IMR-90 (cell line): ENCODE measurements around the gene HTATSF1. TPM values are rescaled to one million over a fixed set of nuclear protein-coding genes. Genes with fewer than 3 reads are reported as not detected.

Source experiments
- ATAC-seq: fragments of 200-7000 bp; cut with Tn5 transposase; 2 replicates; pipeline ENCODE4 v1.9.1; 2020; ENCODE audit warnings: low read depth, mild to moderate bottlenecking, moderate library complexity
- BruUV-seq: library from RNA; stranded (reverse); fragments of 400-500 nt; replicated peaks from 2 replicates; lab custom pipeline; 2021; lab: Mats Ljungman, UMichigan
- CTCF ChIA-PET: fragments of 300-600 bp; formaldehyde crosslinking; extraction: SDS; loops from one replicate; lab custom pipeline; 2021; ENCODE audit warnings: antibody characterized with exemption; lab: Yijun Ruan, JAX
- POLR2A ChIA-PET: fragments of 300-600 bp; sonication (Branson Sonifier 250); formaldehyde crosslinking; loops from one replicate; lab custom pipeline; 2022; ENCODE audit warnings: antibody characterized with exemption; ENCODE audit not compliant: unreplicated experiment; lab: Charles Lee
- DNase-seq: peaks from one replicate; pipeline ENCODE4 v3.0.0; 2013
- H2AFZ ChIP-seq: replicated peaks from 2 replicates; pipeline ENCODE3; 2013; ENCODE audit warnings: low read length, mild to moderate bottlenecking; ENCODE audit not compliant: poor library complexity
- H2AK5ac ChIP-seq: 2 replicates; pipeline ENCODE4 v1.6.1; 2013; ENCODE audit warnings: low read depth, low read length, inconsistent platforms
- H2AK9ac ChIP-seq: replicated peaks from 2 replicates; pipeline ENCODE3; 2013; ENCODE audit warnings: mild to moderate bottlenecking, low read depth, low read length, moderate library complexity; ENCODE audit not compliant: poor library complexity
- H2BK120ac ChIP-seq: 2 replicates; pipeline ENCODE4 v1.6.1; 2013; ENCODE audit warnings: low read depth, low read length, inconsistent platforms
- H2BK15ac ChIP-seq: 3 replicates; pipeline ENCODE4 v1.6.1; 2013; ENCODE audit warnings: low read depth, low read length, inconsistent platforms
- H2BK20ac ChIP-seq: 2 replicates; pipeline ENCODE4 v1.6.1; 2013; ENCODE audit warnings: low read depth, mild to moderate bottlenecking, inconsistent platforms, low read length, moderate library complexity
- H2BK5ac ChIP-seq: 2 replicates; pipeline ENCODE4 v1.6.1; 2013; ENCODE audit warnings: mild to moderate bottlenecking, low read depth, low read length, inconsistent platforms; ENCODE audit not compliant: poor library complexity, severe bottlenecking
- H3K14ac ChIP-seq: replicated peaks from 2 replicates; pipeline ENCODE4 v1.6.1; 2013; ENCODE audit warnings: low read depth, low read length, inconsistent platforms
- H3K18ac ChIP-seq: 2 replicates; pipeline ENCODE4 v1.6.1; 2013; ENCODE audit warnings: low read depth, low read length, control low read depth
- H3K23ac ChIP-seq: 2 replicates; pipeline ENCODE4 v1.6.1; 2013; ENCODE audit warnings: low read depth, low read length, inconsistent platforms
- H3K27ac ChIP-seq: 2 replicates; pipeline ENCODE4 v1.5.1; 2013; ENCODE audit warnings: mild to moderate bottlenecking, control low read depth, low read length; ENCODE audit not compliant: insufficient read depth
- H3K27me3 ChIP-seq: 2 replicates; pipeline ENCODE4 v1.6.1; 2013; ENCODE audit warnings: low read length; ENCODE audit not compliant: control insufficient read depth, insufficient read depth
- H3K36me3 ChIP-seq: 2 replicates; pipeline ENCODE4 v1.6.1; 2013; ENCODE audit warnings: low read length, mixed read lengths; ENCODE audit not compliant: control insufficient read depth, insufficient read depth
- H3K4ac ChIP-seq: 2 replicates; pipeline ENCODE4 v1.6.1; 2013; ENCODE audit warnings: low read depth, low read length, inconsistent platforms
- H3K4me1 ChIP-seq: 2 replicates; pipeline ENCODE4 v1.6.1; 2013; ENCODE audit warnings: low read length, mixed read lengths; ENCODE audit not compliant: control insufficient read depth, insufficient read depth
- H3K4me2 ChIP-seq: 2 replicates; pipeline ENCODE4 v1.6.1; 2013; ENCODE audit warnings: low read depth, mild to moderate bottlenecking, control low read depth, low read length, moderate library complexity
- H3K4me3 ChIP-seq: 2 replicates; pipeline ENCODE4 v1.5.1; 2013; ENCODE audit warnings: low read depth, mild to moderate bottlenecking, control low read depth, low read length, moderate library complexity; ENCODE audit not compliant: insufficient read depth
- H3K56ac ChIP-seq: 2 replicates; pipeline ENCODE4 v1.6.1; 2013; ENCODE audit warnings: low read length, inconsistent platforms; ENCODE audit not compliant: insufficient read depth; ENCODE audit errors: extremely low read depth
- H3K79me1 ChIP-seq, 2 experiments: 2 replicates each; pipeline ENCODE4 v1.6.1; 2013; ENCODE audit warnings: low read length in 2 of 2, inconsistent platforms in 1 of 2, low read depth in 1 of 2
- H3K9ac ChIP-seq: 2 replicates; pipeline ENCODE4 v1.6.1; 2013; ENCODE audit warnings: low read depth, low read length, control low read depth
- H3K9me1 ChIP-seq: 2 replicates; pipeline ENCODE4 v1.6.1; 2013; ENCODE audit warnings: low read length, inconsistent platforms; ENCODE audit not compliant: insufficient read depth
- H3K9me3 ChIP-seq: 2 replicates; pipeline ENCODE4 v1.6.1; 2013; ENCODE audit warnings: low read length; ENCODE audit not compliant: control insufficient read depth, insufficient read depth
- H4K20me1 ChIP-seq: 2 replicates; pipeline ENCODE4 v1.6.1; 2013; ENCODE audit warnings: low read length, inconsistent platforms; ENCODE audit not compliant: insufficient read depth
- H4K5ac ChIP-seq: 2 replicates; pipeline ENCODE4 v1.6.1; 2013; ENCODE audit warnings: mild to moderate bottlenecking, low read depth, low read length, control low read depth
- H4K8ac ChIP-seq, 2 experiments: 2 replicates each; pipeline ENCODE4 v1.6.1; 2013; ENCODE audit warnings: low read depth in 2 of 2, low read length in 2 of 2, control low read depth in 1 of 2, inconsistent platforms in 1 of 2
- H4K91ac ChIP-seq: 2 replicates; pipeline ENCODE4 v1.6.1; 2013; ENCODE audit warnings: low read depth, low read length, inconsistent platforms; ENCODE audit not compliant: insufficient read depth
- BHLHE40 ChIP-seq: fragments of 150-350 bp; IDR thresholded peaks from 2 replicates; pipeline ENCODE4 v1.6.1; 2016; ENCODE audit warnings: mild to moderate bottlenecking, low read depth, low read length
- SMC3 ChIP-seq: fragments of 150-350 bp; IDR thresholded peaks from 2 replicates; pipeline ENCODE4 v1.6.1; 2016; ENCODE audit warnings: low read depth, mild to moderate bottlenecking, antibody characterized with exemption, low read length, moderate library complexity
- USF2 ChIP-seq: fragments of 150-350 bp; IDR thresholded peaks from 2 replicates; pipeline ENCODE4 v1.6.1; 2017; ENCODE audit warnings: mild to moderate bottlenecking, antibody characterized with exemption, low read length, low read depth
- WGBS, 2 experiments: methylation state at CpG; one replicate each; pipeline versions ENCODE4 v1.1.5 to v1.1.7; 2013; ENCODE audit warnings: missing lambda C conversion rate in 2 of 2; ENCODE audit not compliant: insufficient read length in 1 of 2; ENCODE audit errors: extremely low coverage in 2 of 2; 5-methylcytosine and 5-hydroxymethylcytosine counted together
- dilution Hi-C: fragments of 300-500 bp; cut with HindIII; formaldehyde crosslinking; loops from one replicate; pipeline ENCODE4 v1.14.3; 2018; ENCODE audit warnings: low sequenced_read_pairs; ENCODE audit not compliant: unreplicated experiment
- in situ Hi-C: fragments of 300-500 bp; cut with MboI; formaldehyde crosslinking; loops from 3 replicates; pipeline ENCODE4 v1.14.3; 2019; ENCODE audit warnings: low sequenced_read_pairs, inconsistent platforms, mixed read lengths
- intact Hi-C: fragments of 100-400 bp; cut with micrococcal nuclease; formaldehyde crosslinking; loops from 2 replicates; pipeline ENCODE4 v1.10.0; 2022
- polyA plus RNA-seq, 3 experiments: library from polyadenylated mRNA; depleted of rRNA; stranded (reverse); fragments of >200 nt; gene quantifications; 2 replicates each; pipeline ENCODE4 v1.2.3, GENCODE V29; 2012; ENCODE audit warnings: low replicate concordance in 1 of 3
- total RNA-seq: library from RNA; depleted of rRNA; stranded (reverse); fragments of >200 nt; gene quantifications from 2 replicates; pipeline ENCODE4 v1.2.3, GENCODE V29; 2012

The HTATSF1 gene
- total and polyA plus RNA-seq, 2 of the 4 experiments (the other 2 are of a cell fraction), result 6.8 to 19.0 TPM

- no peak overlapping the region for H3K9ac ChIP-seq
- no peak overlapping the region for H4K8ac ChIP-seq
- no peak overlapping the region for H3K56ac ChIP-seq
- no peaks in the 10 kb centered on the region for H3K4me1 ChIP-seq
- no peak overlapping the region for H2AK9ac ChIP-seq
- no peaks in the 10 kb centered on the region for H3K36me3 ChIP-seq
- H4K5ac ChIP-seq, result no peak overlapping the region
- BruUV-seq, result no TSS peak
- no peak overlapping the region for H3K14ac ChIP-seq
- TF ChIP-seq SMC3 (no peak), BHLHE40 (no peak), USF2 (no peak)
- no peak overlapping the region for H3K27ac ChIP-seq
- H2BK120ac ChIP-seq, result no peak overlapping the region
- WGBS, 2 experiments, result no CpG with 5 or more reads among the region's 2 CpGs
- no peak overlapping the region for H3K4ac ChIP-seq
- H3K4me3 ChIP-seq, result no peak overlapping the region
- no peak overlapping the region for H2AK5ac ChIP-seq
- in situ Hi-C loops, result no loop called here
- no peak overlapping the region for H3K4me2 ChIP-seq
- H3K27me3 ChIP-seq, result peaks cover 7% of the 10 kb centered on the region; the same call in 1 of the 2 replicates
- no peak overlapping the region for H3K18ac ChIP-seq
- H2BK5ac ChIP-seq, result no peak overlapping the region
- ATAC-seq (no peak), DNase-seq (no peak)
- ChIA-PET POLR2A (no interaction called here), CTCF (interaction anchor here (0.8 kb wide), 1 partner anchor 16 kb away, joined by 4 read pairs; no protein-coding TSS in a partner anchor)
- H2BK20ac ChIP-seq, result no peak overlapping the region
- dilution Hi-C loops, result no loop called here
- H4K91ac ChIP-seq, result no peak overlapping the region
- H3K9me1 ChIP-seq, result no peaks in the 10 kb centered on the region
- H3K79me1 ChIP-seq, result no peaks in the 10 kb centered on the region
- H2BK15ac ChIP-seq, result no peak overlapping the region
- H4K20me1 ChIP-seq, result no peaks in the 10 kb centered on the region
- H3K9me3 ChIP-seq, result no peaks in the 10 kb centered on the region
- intact Hi-C loops, result no loop called here
- H3K23ac ChIP-seq, result no peak overlapping the region
- no peak overlapping the region for H2AFZ ChIP-seq
Measured at GRCh38 chrX:136468391-136469103, 28.8 kb upstream of the HTATSF1 start.
